Left kidney (tissue), 8 donors: Measurements from ENCODE around the gene KCTD13. TPM values are rescaled to one million over a fixed set of nuclear protein-coding genes. Genes with fewer than 3 reads are reported as not detected.
"Not testable (repeated sequence)": the region's sequence is repeated elsewhere in the genome, so short reads cannot be mapped to it uniquely, and the experiment has no call there.

Experiments used
- DNase-seq: peaks from one replicate; pipeline ENCODE4 v3.0.0-alpha.2; 2013
- long read RNA-seq, 8 donors: transcript quantifications; one replicate each; lab custom pipeline, GENCODE V29; 2026
- polyA plus RNA-seq: library from polyadenylated mRNA; unstranded; fragments of 120-200 nt; gene quantifications from one replicate; pipeline ENCODE4 v1.2.1, GENCODE V29; 2013; ENCODE audit not compliant: insufficient read length

Gene KCTD13
- polyA plus RNA-seq = 23.9 TPM
- long read RNA-seq, donor 1, full-length matches to known transcripts = 4 of 4 reads
- long read RNA-seq, donor 1, partial matches to known transcripts = 0 of 4 reads
- long read RNA-seq, donor 1, other reads (novel, unspliced or antisense) = 0 of 4 reads
- long read RNA-seq, donor 2, full-length matches to known transcripts = 7 of 7 reads
- long read RNA-seq, donor 2, partial matches to known transcripts = 0 of 7 reads
- long read RNA-seq, donor 2, other reads (novel, unspliced or antisense) = 0 of 7 reads
- long read RNA-seq, donor 3, full-length matches to known transcripts = 6 of 6 reads
- long read RNA-seq, donor 3, partial matches to known transcripts = 0 of 6 reads
- long read RNA-seq, donor 3, other reads (novel, unspliced or antisense) = 0 of 6 reads
- long read RNA-seq, donor 4 = 0 reads
- long read RNA-seq, donor 5, full-length matches to known transcripts = 12 of 12 reads
- long read RNA-seq, donor 5, partial matches to known transcripts = 0 of 12 reads
- long read RNA-seq, donor 5, other reads (novel, unspliced or antisense) = 0 of 12 reads
- long read RNA-seq, donor 6, full-length matches to known transcripts = 2 of 2 reads
- long read RNA-seq, donor 6, partial matches to known transcripts = 0 of 2 reads
- long read RNA-seq, donor 6, other reads (novel, unspliced or antisense) = 0 of 2 reads
- long read RNA-seq, donor 7, full-length matches to known transcripts = 9 of 9 reads
- long read RNA-seq, donor 7, partial matches to known transcripts = 0 of 9 reads
- long read RNA-seq, donor 7, other reads (novel, unspliced or antisense) = 0 of 9 reads
- long read RNA-seq, donor 8, partial matches to known transcripts = 0 of 3 reads
- long read RNA-seq, donor 8, other reads (novel, unspliced or antisense) = 0 of 3 reads

DNA sequence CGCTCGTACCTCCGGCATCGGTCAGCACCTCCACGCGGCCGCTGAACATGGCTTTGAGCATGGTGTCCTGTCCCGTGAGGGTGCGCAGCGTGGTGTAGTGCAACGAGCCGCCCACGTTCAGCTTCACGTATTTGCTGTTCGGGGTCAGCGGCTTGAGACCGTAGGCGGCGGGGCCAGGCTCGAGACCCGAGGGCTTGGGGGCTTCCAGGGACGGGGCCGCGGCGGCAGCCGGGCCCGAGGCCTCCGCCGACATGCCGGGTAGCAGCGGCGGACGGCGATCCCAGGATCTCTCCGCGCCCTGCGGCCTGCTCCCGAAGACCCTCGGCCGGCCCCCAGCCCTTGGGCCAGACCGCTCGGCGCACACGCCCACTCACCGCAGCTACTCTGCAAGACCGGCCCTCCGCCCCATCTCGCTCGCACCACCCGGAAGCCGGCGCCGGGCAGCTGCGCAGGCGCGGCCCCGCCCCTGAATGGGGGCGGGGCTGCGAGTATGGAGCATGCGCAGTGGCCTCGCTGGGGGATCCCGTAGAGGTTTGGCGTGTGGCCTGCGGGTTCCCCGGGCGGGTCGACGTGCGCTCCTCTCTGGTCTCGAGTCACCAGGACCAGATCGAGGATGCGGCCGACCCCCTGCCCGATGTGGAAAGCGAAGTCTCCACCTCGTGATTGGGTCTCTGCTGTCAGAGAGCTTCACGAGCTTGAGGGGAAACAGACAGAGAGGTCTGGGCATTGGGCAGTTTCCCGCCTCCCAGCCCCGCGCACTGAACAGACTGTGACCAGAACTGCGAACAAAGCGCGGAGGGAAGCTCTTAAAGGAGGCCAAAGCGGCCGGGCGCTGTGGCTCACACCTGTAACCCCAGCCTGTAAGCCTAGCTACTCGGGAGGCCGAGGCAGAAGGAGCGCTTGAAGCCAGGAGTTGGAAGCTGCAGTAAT, at the start of gene KCTD13:
Gene KCTD13, minus strand, starts transcription at position 446 of the 930 bp plus-strand sequence. Its CDS starts 193 bp downstream, at position 253.
- peak; percentile 91 for DNase-seq

- no peak for DNase-seq
Measured at GRCh38 chr16:29975134-29975538, 49.1 kb upstream of the KCTD13 start.

GRCh38 chr16:29974291-29975133, 48.5 kb upstream of the KCTD13 start:
- no peak for DNase-seq

DNA sequence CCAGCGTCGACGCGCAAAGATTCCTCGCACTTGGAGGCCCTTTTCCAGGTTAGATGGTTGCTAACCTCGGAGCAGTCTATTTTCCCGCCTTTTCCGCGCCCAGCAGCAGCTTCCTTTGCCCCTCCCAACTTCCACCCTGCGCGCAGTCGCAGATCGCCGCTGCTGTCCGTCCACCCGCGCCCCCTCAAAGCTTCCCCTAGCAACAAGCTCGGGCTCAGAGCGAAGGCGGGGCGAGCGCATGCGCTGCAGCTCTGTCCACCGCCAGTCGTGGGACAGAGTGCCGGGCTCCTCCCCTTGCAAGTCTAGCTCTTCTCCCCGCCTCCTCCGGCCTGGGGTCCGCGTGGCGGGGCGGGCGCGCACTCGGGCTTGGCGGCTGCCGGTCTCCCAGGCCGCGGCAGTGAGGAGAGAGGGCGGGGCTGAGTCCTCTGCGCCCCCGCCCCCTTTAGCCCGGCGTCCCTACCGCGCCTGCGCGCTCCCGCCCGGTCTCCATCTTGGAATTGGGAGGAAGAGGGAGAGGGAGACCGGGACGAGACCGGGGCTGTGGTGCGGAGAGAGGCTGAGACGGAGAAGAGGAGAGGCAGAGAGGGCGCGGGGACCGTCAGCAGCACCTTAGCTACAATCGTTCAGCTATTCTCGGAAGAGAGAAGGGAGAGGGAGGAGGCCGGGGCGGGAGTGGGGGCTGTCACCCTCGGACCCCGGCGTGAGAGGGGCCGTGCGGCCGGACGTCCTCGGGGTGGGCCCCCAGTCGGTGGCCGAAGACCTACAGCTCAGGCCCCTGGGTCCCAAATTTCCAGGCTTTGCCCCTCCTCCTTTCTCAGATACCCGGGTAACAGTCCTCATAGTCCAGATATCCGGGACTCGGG, 47.6 kb upstream of the KCTD13 start, which contains the start of gene TAOK2:
Gene TAOK2, plus strand, starts transcription at position 485 of the 863 bp plus-strand sequence. CDS start 3,905 bp downstream, outside the sequence.
- peak; percentile 99 for DNase-seq

DNA sequence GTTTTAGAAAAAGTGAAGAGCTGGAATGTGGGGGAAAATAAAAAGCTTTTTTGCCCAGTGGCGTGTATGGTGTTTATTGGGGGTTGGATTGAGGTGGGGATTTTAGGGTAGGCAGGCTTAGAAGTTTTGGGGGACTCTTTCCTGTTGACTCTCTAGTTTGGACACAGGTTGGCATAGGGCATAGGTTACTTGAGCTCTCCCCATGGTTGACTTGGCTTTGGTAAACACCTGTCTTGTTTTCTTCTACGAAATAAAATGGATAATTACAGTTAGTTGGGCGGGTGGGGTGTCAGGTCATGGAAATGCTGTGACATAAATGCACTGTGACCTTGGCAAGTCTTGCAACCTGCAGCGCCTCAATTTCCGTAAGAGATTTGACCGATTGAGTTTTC, 47.0 kb upstream of the KCTD13 start:
- no peak for DNase-seq

DNA sequence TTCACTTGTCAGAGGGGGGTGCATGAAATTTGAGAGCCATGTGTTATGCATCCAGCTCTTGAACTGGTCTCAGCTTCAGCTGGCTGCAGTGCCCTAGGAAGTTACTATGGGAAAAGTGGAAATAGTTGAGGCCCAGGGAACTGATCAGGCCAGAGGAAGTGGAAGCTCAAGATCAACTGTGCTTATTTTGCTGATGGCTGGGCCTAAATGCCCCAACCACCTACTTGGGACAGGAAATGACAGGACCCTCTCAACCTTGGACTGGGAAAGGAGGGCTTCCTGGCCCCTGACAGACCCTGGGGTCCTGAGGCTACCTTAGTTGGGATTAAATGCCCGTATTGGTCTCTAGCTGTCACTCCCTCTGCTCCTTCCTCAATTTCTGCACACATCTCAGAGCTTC, 46.5 kb upstream of the KCTD13 start:
- no peak for DNase-seq

- no peak for DNase-seq
Measured at GRCh38 chr16:29971304-29971703, 45.3 kb upstream of the KCTD13 start.

DNA sequence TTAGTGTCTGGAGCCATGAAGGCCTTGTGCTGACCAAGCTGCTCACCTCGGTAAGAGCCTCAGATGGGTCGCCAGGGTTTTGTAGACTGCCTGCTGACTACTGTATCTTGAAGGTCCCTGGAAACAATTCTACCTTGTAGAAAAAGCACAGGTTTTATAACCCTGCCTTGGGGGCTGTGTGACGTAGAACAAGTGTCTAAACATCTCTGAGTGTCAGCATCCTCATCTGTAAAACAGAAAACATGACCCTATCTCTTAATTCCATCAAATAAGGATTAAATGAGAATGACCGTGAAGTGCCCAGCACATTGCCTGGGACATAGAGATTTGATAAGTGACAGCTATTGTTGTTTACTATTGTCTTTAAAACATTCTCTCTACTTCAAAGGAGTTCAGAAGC, 42.2 kb upstream of the KCTD13 start:
- DNase-seq = no peak

DNA sequence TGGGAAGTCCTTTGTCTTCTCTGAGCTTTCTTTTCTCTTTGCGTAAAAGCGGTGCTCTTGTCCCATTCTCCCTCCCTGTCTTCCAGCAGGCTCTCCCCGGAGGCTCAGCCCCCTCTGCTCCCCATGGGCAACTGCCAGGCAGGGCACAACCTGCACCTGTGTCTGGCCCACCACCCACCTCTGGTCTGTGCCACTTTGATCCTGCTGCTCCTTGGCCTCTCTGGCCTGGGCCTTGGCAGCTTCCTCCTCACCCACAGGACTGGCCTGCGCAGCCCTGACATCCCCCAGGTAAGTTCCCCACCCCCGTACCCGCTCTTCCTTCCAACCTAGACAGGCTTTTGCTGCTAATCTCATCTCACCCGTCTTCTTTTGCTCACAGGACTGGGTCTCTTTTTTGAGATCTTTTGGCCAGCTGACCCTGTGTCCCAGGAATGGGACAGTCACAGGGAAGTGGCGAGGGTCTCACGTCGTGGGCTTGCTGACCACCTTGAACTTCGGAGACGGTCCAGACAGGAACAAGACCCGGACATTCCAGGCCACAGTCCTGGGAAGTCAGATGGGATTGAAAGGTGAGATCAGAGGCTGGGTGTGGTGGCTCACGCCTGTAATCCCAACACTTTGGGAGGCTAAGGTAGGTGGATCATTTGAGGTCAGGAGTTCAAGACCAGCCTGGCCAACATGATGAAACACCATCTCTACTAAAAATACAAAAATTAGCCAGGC, 37.2 kb upstream of the KCTD13 start:
- DNase-seq = no peak

GRCh38 chr16:29962344-29962994, 36.4 kb upstream of the KCTD13 start:
- no peak for DNase-seq

DNA sequence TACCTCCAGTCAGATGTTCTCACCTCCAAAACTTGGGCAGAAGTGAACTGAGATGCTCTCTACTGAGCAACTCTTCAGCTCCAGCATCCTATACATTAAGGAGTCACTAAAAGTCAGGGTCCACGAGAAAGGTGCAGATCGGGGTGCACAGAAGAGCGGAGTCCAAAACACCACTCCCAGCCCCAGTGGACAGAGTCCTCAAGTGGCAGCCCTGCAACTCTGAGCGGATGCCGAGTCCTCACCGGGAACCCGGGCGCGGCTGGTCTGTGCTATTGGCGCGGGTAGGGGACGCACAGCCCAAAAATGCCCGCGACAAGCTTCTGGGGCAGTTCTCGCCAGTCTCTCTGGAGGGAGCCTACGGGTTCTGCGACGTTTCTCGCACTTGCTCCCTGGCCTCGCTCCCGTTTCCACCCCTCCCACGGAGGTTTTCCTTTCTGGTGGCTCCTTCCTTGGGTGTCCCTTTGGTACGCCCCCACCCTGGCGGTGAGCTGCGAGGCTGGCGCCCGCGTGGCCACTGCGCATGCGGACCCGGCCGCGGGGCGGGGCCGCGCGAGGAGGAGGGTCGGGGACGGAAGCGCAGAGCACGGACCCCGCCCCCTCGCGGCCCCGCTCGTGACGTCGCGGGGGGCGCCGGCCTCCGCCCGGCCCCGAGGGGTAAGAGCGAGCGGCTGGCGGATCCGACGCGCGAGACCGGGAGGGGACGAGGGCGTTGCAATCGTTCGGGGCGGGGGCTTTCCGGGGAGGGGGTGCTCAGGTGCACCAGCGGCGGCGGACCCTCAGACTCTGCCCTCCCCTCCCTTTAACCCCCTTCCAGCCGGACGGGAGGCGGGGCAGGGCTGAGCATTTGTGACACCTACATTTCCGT, 35.7 kb upstream of the KCTD13 start, which contains the start of gene TMEM219:
Gene TMEM219, plus strand, starts transcription at position 601 of the 865 bp plus-strand sequence. CDS start 1,065 bp downstream, outside the sequence.
- peak; percentile 91 for DNase-seq

DNA sequence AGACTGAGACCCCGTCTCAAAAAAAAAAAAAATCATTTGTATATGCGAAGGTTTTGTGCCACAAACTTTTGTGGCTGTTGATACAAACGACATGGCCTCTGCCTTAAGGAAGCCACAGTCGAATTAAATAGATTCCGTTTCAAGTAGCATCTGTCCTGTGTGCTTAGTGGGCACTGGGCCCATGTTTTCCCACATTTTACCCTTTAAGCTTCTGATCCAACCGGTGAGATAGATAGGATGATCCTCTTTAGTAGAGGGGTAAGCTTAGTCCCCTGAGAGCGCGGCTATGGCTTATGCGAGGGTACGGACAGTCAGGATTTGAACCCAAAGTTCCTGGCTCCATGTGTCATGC, 35.1 kb upstream of the KCTD13 start:
- DNase-seq = no peak

GRCh38 chr16:29959821-29960220, 33.8 kb upstream of the KCTD13 start:
- DNase-seq = not testable (repeated sequence)

- DNase-seq = no peak
Measured at GRCh38 chr16:29959293-29959692, 33.3 kb upstream of the KCTD13 start.

DNA sequence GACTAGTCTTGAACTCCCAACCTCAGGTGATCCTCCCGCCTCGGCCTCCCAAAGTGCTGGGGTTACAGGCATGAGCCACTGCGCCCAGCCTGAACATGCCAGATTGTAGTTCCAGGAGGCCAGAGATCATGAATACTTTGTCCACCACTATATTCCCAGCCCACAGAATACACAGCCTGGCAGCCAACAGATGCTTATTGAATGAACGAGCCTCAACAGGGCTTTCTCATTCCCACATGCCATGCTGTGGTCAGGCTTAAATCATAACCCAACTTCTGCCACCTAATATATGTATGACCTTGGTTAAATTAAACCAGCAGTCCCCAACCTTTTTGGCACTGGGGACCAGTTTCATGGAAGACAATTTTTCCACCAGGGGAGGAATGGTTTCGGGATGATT, 32.7 kb upstream of the KCTD13 start:
- DNase-seq = no peak

GRCh38 chr16:29951625-29952365, 25.8 kb upstream of the KCTD13 start:
- DNase-seq = no peak
